H1 (cell line): ENCODE measurements around the gene RBM38. TPM values are rescaled to one million over a fixed set of nuclear protein-coding genes. Genes with fewer than 3 reads are reported as not detected.

Source experiments
- CTCF ChIA-PET: fragments of 300-600 bp; sonication (Branson Sonifier 250); formaldehyde crosslinking; loops from one replicate; lab custom pipeline; 2021; ENCODE audit not compliant: partially characterized antibody; lab: Charles Lee
- POLR2A ChIA-PET: fragments of 300-600 bp; sonication (Branson Sonifier 250); formaldehyde crosslinking; loops from one replicate; lab custom pipeline; 2021; ENCODE audit warnings: inconsistent platforms; ENCODE audit not compliant: partially characterized antibody; lab: Charles Lee
- DNase-seq, 2 experiments: peaks; one replicate each; pipeline versions ENCODE4 v3.0.0 to v3.0.0-alpha.2; 2010 to 2022; ENCODE audit warnings: low spot score in 2 of 2, low read depth in 1 of 2, mixed read lengths in 1 of 2
- FAIRE-seq: peaks from 2 replicates; lab custom pipeline; 2011; peaks lifted over from hg19 to GRCh38; lab: Jason Lieb, UNC
- H2AFZ ChIP-seq: 2 replicates; pipeline ENCODE4 v1.8.1; 2012; ENCODE audit warnings: low read length, inconsistent platforms
- H2AK5ac ChIP-seq: 2 replicates; pipeline ENCODE4 v1.6.1; 2013; ENCODE audit warnings: low read depth, low read length
- H2BK120ac ChIP-seq: replicated peaks from 2 replicates; pipeline ENCODE3; 2013; ENCODE audit warnings: low read depth, low read length, inconsistent platforms
- H2BK12ac ChIP-seq: 2 replicates; pipeline ENCODE4 v1.6.1; 2013; ENCODE audit warnings: low read depth, low read length
- H2BK15ac ChIP-seq: 2 replicates; pipeline ENCODE4 v1.6.1; 2013; ENCODE audit warnings: low read length
- H2BK20ac ChIP-seq: 2 replicates; pipeline ENCODE4 v1.6.1; 2013; ENCODE audit warnings: low read length
- H2BK5ac ChIP-seq: 2 replicates; pipeline ENCODE4 v1.6.1; 2013; ENCODE audit warnings: low read depth, low read length
- H3K14ac ChIP-seq: 2 replicates; pipeline ENCODE4 v1.6.1; 2013; ENCODE audit warnings: inconsistent platforms; ENCODE audit not compliant: insufficient read length
- H3K18ac ChIP-seq: 2 replicates; pipeline ENCODE4 v1.6.1; 2013; ENCODE audit warnings: low read length; ENCODE audit errors: extremely low read depth
- H3K23ac ChIP-seq: 2 replicates; pipeline ENCODE4 v1.6.1; 2013; ENCODE audit warnings: inconsistent platforms; ENCODE audit not compliant: insufficient read length
- H3K23me2 ChIP-seq: 2 replicates; pipeline ENCODE4 v1.6.1; 2013; ENCODE audit warnings: low read depth, low read length
- H3K27ac ChIP-seq: 2 replicates; pipeline ENCODE4 v1.6.1; 2011; ENCODE audit warnings: low read depth, low read length, inconsistent platforms
- H3K27me3 ChIP-seq, 4 experiments: replicated peaks in 1 of 4; 1 replicate in 1 of 4; 2 replicates in 3 of 4; pipeline versions ENCODE4 v1.6.1 to v1.8.1; 2011 to 2013; ENCODE audit warnings: low read length in 3 of 4, mild to moderate bottlenecking in 3 of 4, inconsistent platforms in 2 of 4, mixed read lengths in 2 of 4, moderate library complexity in 1 of 4; ENCODE audit not compliant: control insufficient read depth in 3 of 4, insufficient read depth in 3 of 4; ENCODE audit errors: extremely low read depth in 1 of 4
- H3K36me3 ChIP-seq, 4 experiments: 2 replicates each; pipeline versions ENCODE4 v1.6.1 to v1.8.1; 2011 to 2013; ENCODE audit warnings: mild to moderate bottlenecking in 4 of 4, low read length in 3 of 4, moderate library complexity in 2 of 4, control low read depth in 1 of 4, inconsistent platforms in 1 of 4; ENCODE audit not compliant: insufficient read depth in 4 of 4, control insufficient read depth in 2 of 4
- H3K4ac ChIP-seq: replicated peaks from 2 replicates; pipeline ENCODE3; 2013; ENCODE audit warnings: low read length, low read depth, mixed read lengths, inconsistent platforms; ENCODE audit not compliant: insufficient read length
- H3K4me1 ChIP-seq, 4 experiments: replicated peaks in 1 of 4; 1 replicate in 1 of 4; 2 replicates in 3 of 4; pipeline versions ENCODE4 v1.6.1 to v1.8.1; 2011 to 2013; ENCODE audit warnings: low read length in 3 of 4, inconsistent platforms in 2 of 4, mixed read lengths in 1 of 4; ENCODE audit not compliant: insufficient read depth in 4 of 4, control insufficient read depth in 3 of 4
- H3K4me2 ChIP-seq, 2 experiments: 2 replicates each; pipeline versions ENCODE4 v1.6.1 to v1.8.1; 2011 to 2013; ENCODE audit warnings: low read depth in 2 of 2, low read length in 2 of 2, control low read depth in 1 of 2, inconsistent platforms in 1 of 2, mild to moderate bottlenecking in 1 of 2; ENCODE audit not compliant: insufficient read depth in 1 of 2
- H3K4me3 ChIP-seq, 4 experiments: fragments of 200-600, 300-600 bp in 1 of 4; sonication (generic), shearing (Covaris generic), sonication (Bioruptor Twin) in 1 of 4; 2 replicates each; pipeline versions ENCODE4 v1.5.1 to v1.8.1; 2011 to 2016; ENCODE audit warnings: low read length in 4 of 4, low read depth in 3 of 4, control low read depth in 2 of 4, inconsistent platforms in 2 of 4, mild to moderate bottlenecking in 2 of 4, mixed read lengths in 1 of 4, moderate library complexity in 1 of 4; ENCODE audit not compliant: insufficient read depth in 2 of 4; ENCODE audit errors: extremely low read depth in 1 of 4
- H3K56ac ChIP-seq: replicated peaks from 2 replicates; pipeline ENCODE3; 2013; ENCODE audit warnings: low read depth, mild to moderate bottlenecking, mixed read lengths, low read length, inconsistent platforms; ENCODE audit not compliant: insufficient read length
- H3K79me1 ChIP-seq: 2 replicates; pipeline ENCODE4 v1.6.1; 2013; ENCODE audit warnings: low read depth, low read length, control low read depth
- H3K79me2 ChIP-seq, 2 experiments: 2 replicates each; pipeline versions ENCODE4 v1.6.1 to v1.8.1; 2012 to 2013; ENCODE audit warnings: low read length in 2 of 2, mild to moderate bottlenecking in 2 of 2, inconsistent platforms in 1 of 2; ENCODE audit not compliant: insufficient read depth in 2 of 2, control insufficient read depth in 1 of 2
- H3K9ac ChIP-seq, 4 experiments: replicated peaks in 1 of 4; 1 replicate in 1 of 4; 2 replicates in 3 of 4; pipeline versions ENCODE4 v1.6.1 to v1.8.1; 2011 to 2013; ENCODE audit warnings: low read depth in 3 of 4, low read length in 3 of 4, control low read depth in 2 of 4, mild to moderate bottlenecking in 2 of 4, moderate library complexity in 2 of 4, inconsistent platforms in 1 of 4; ENCODE audit errors: extremely low read depth in 1 of 4
- H3K9me3 ChIP-seq, 2 experiments: 2 replicates each; pipeline versions ENCODE4 v1.6.1 to v1.8.1; 2012 to 2013; ENCODE audit warnings: mild to moderate bottlenecking in 2 of 2, moderate library complexity in 2 of 2, control low read depth in 1 of 2, inconsistent platforms in 1 of 2, low read depth in 1 of 2, low read length in 1 of 2, mixed read lengths in 1 of 2; ENCODE audit not compliant: insufficient read depth in 2 of 2
- H4K20me1 ChIP-seq, 2 experiments: replicated peaks in 1 of 2; 2 replicates each; pipeline versions ENCODE3 to v1.8.1; 2011 to 2013; ENCODE audit warnings: inconsistent platforms in 2 of 2, low read length in 2 of 2, mild to moderate bottlenecking in 1 of 2; ENCODE audit not compliant: insufficient read depth in 2 of 2, control insufficient read depth in 1 of 2
- H4K5ac ChIP-seq: 2 replicates; pipeline ENCODE4 v1.6.1; 2013; ENCODE audit warnings: low read length, low read depth, mixed read lengths, inconsistent platforms; ENCODE audit not compliant: insufficient read length
- H4K8ac ChIP-seq: 2 replicates; pipeline ENCODE4 v1.8.0; 2013; ENCODE audit warnings: mild to moderate bottlenecking, moderate library complexity, low read length, inconsistent platforms; ENCODE audit not compliant: insufficient read depth; ENCODE audit errors: extremely low read depth
- H4K91ac ChIP-seq: replicated peaks from 2 replicates; pipeline ENCODE3; 2013; ENCODE audit warnings: low read length, mixed read lengths, inconsistent platforms; ENCODE audit not compliant: insufficient read length
- ASH2L ChIP-seq: fragments of 200-600, 300-600 bp; sonication (generic); IDR thresholded peaks from one replicate; pipeline ENCODE4 v1.7.1; 2017; ENCODE audit warnings: low read length
- BCL11A ChIP-seq, 2 experiments: IDR thresholded peaks; one replicate each; pipeline ENCODE4 v1.6.1; 2011; ENCODE audit warnings: low read depth in 2 of 2, low read length in 2 of 2, mild to moderate bottlenecking in 2 of 2
- BRCA1 ChIP-seq: IDR thresholded peaks from 2 replicates; pipeline ENCODE4 v1.6.1; 2012; ENCODE audit warnings: low read depth, low read length, improper control_type of control experiment
- KDM4A ChIP-seq: IDR thresholded peaks from one replicate; pipeline ENCODE4 v1.7.1; 2012; ENCODE audit warnings: low read depth, mild to moderate bottlenecking, moderate library complexity, low read length, inconsistent platforms; ENCODE audit not compliant: severe bottlenecking
- NRF1 ChIP-seq: IDR thresholded peaks from 2 replicates; pipeline ENCODE4 v1.6.1; 2011; ENCODE audit warnings: mild to moderate bottlenecking, low read depth, low read length, improper control_type of control experiment
- POLR2AphosphoS5 ChIP-seq: IDR thresholded peaks from 2 replicates; pipeline ENCODE4 v1.6.1; 2011; ENCODE audit warnings: low read depth, low read length
- POU5F1 ChIP-seq: IDR thresholded peaks from 2 replicates; pipeline ENCODE4 v1.6.1; 2011; ENCODE audit warnings: low read depth, mild to moderate bottlenecking, low read length, moderate library complexity
- SIRT6 ChIP-seq: IDR thresholded peaks from one replicate; pipeline ENCODE4 v1.7.1; 2012; ENCODE audit warnings: low read length, inconsistent platforms
- SIX5 ChIP-seq: IDR thresholded peaks from 2 replicates; pipeline ENCODE4 v1.6.1; 2011; ENCODE audit warnings: mild to moderate bottlenecking, low read depth, low read length
- SRF ChIP-seq: IDR thresholded peaks from 2 replicates; pipeline ENCODE4 v1.6.1; 2011; ENCODE audit warnings: mild to moderate bottlenecking, low read depth, low read length, moderate library complexity
- SUZ12 ChIP-seq: fragments of 200-600 bp; sonication (generic); IDR thresholded peaks from 2 replicates; pipeline ENCODE4 v1.6.1; 2012; ENCODE audit warnings: mild to moderate bottlenecking, inconsistent platforms, low read length, moderate library complexity, mixed read lengths
- YY1 ChIP-seq: IDR thresholded peaks from 2 replicates; pipeline ENCODE4 v1.6.1; 2011; ENCODE audit warnings: low read depth, mild to moderate bottlenecking, low read length
- ZNF274 ChIP-seq: IDR thresholded peaks from 2 replicates; pipeline ENCODE4 v1.7.0; 2012; ENCODE audit warnings: low read length, borderline replicate concordance; ENCODE audit errors: extremely low read depth
- WGBS, 2 experiments: shearing (Covaris generic) in 1 of 2; methylation state at CpG; one replicate each; pipeline versions ENCODE4 v1.1.6 to v1.1.7; 2013 to 2015; ENCODE audit warnings: low lambda C conversion rate in 2 of 2, mixed read lengths in 2 of 2, inconsistent platforms in 1 of 2, low coverage in 1 of 2, missing lambda C conversion rate in 1 of 2; ENCODE audit not compliant: insufficient replicate concordance in 2 of 2, insufficient coverage in 1 of 2, insufficient read length in 1 of 2; ENCODE audit errors: extremely low coverage in 1 of 2, missing lambda C conversion rate in 1 of 2; 5-methylcytosine and 5-hydroxymethylcytosine counted together
- polyA plus RNA-seq, 7 experiments: library from polyadenylated mRNA; depleted of rRNA in 3 of 7; stranded (reverse) in 5 of 7; unstranded in 2 of 7; fragments of >200 nt in 5 of 7; fragments of 200-250 nt in 2 of 7; gene quantifications; 1 replicate in 5 of 7; 2 replicates in 1 of 7; 4 replicates in 1 of 7; pipeline versions ENCODE4 v1.2.1 to v1.2.3, GENCODE V29; 2011 to 2013; ENCODE audit warnings: missing spikeins in 2 of 7, mixed read lengths in 2 of 7
- total RNA-seq: library from RNA; stranded (reverse); fragmentation: NEBNext Ultra II Directional; extraction: Animal tissue kit (Norgen Biotek cat#: 25700); gene quantifications from 2 replicates; pipeline ENCODE4 v1.2.1, GENCODE V29; 2021

The RBM38 gene
- total and polyA plus RNA-seq, 2 of the 8 experiments (the other 6 are each of a cell fraction or from before 2014, with no cell fraction given) = 57.7 to 109 TPM

DNA sequence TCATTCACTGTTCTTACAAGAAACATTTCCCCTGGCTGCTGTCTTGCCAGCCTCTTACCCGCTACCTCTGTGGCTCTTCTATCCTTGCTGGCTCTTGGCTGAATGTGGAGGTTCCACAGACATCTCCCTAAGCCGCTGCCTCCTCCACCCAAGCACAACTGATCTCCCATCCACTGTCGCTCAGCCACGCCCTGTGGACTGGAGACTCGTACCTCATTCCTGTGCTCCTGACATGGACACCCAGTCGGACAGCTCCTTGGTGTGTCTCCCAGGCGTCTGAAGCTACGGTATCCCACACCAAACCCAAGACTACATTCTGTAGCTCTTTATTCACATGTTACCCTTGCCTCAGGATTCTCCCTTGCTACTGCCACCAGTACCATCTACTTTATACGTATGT, 20.9 kb upstream of the RBM38 start:
- H3K79me1 ChIP-seq = no peaks in the 10 kb centered on the region
- H2BK15ac ChIP-seq = no peak overlapping the region
- H3K4ac ChIP-seq = no peak overlapping the region
- no peak overlapping the region for H3K27ac ChIP-seq
- POLR2A ChIA-PET = interaction anchor here (1.2 to 1.3 kb wide), 2 partner anchors 16 to 18 kb away, joined by 3 to 4 read pairs; no protein-coding TSS in a partner anchor
- peaks cover 0 to 10% (median 3%) of the 10 kb centered on the region in 4 experiments; a peak in 3 of 7 replicates for H3K4me1 ChIP-seq
- no peak overlapping the region for H2AK5ac ChIP-seq
- H3K14ac ChIP-seq = no peak overlapping the region
- no peak for FAIRE-seq
- TF ChIP-seq BCL11A (IDR thresholded peaks at IDR 0.05; ENCODE audit: low read depth in 2 of 2, low read length in 2 of 2) (no peak), SRF (no peak), YY1 (no peak), POU5F1 (no peak), ZNF274 (no peak), NRF1 (no peak), SIRT6 (no peak), POLR2AphosphoS5 (no peak), KDM4A (no peak), ASH2L (no peak), BRCA1 (no peak), SUZ12 (no peak), SIX5 (no peak)
- H2BK12ac ChIP-seq = no peak overlapping the region
- H3K4me2 ChIP-seq = no peak overlapping the region
- no peak overlapping the region for H3K9ac ChIP-seq
- 93% methylated on average over 9 of the region's 9 CpGs; no CpG with 5 or more reads in 1 of the 2 experiments for WGBS, 2 experiments
- no peak overlapping the region for H4K5ac ChIP-seq
- no peak overlapping the region for H3K56ac ChIP-seq
- no peak overlapping the region for H3K23ac ChIP-seq
- H3K36me3 ChIP-seq = peaks cover 40 to 87% (median 76%) of the 10 kb centered on the region in 4 experiments
- H3K79me2 ChIP-seq = no peaks in the 10 kb centered on the region
- no peak overlapping the region for H2BK120ac ChIP-seq
- no peak overlapping the region for H2BK5ac ChIP-seq
- no peaks in the 10 kb centered on the region for H3K23me2 ChIP-seq
- H4K20me1 ChIP-seq = peaks cover 2 to 5% of the 10 kb centered on the region in 2 experiments
- H2AFZ ChIP-seq = no peak overlapping the region
- H3K4me3 ChIP-seq = no peak overlapping the region
- H4K8ac ChIP-seq = no peak overlapping the region
- H2BK20ac ChIP-seq = no peak overlapping the region
- H3K27me3 ChIP-seq = no peaks in the 10 kb centered on the region; a peak in 1 of 7 replicates
- H3K18ac ChIP-seq = no peak overlapping the region
- no peak overlapping the region for H4K91ac ChIP-seq
- DNase-seq = no peak
- CTCF ChIA-PET = interaction anchor here (0.8 to 1.5 kb wide), 3 partner anchors 9 to 23 kb away, joined by 3 to 5 read pairs (median 3); no protein-coding TSS in a partner anchor
- no peaks in the 10 kb centered on the region for H3K9me3 ChIP-seq
